ENCODE measurements around the gene HNRNPM. TPM values are rescaled to one million over a fixed set of nuclear protein-coding genes. Genes with fewer than 3 reads are reported as not detected.

Gene HNRNPM
- total RNA-seq, 2 donors from 2014 or later: 102 to 126 TPM

DNA sequence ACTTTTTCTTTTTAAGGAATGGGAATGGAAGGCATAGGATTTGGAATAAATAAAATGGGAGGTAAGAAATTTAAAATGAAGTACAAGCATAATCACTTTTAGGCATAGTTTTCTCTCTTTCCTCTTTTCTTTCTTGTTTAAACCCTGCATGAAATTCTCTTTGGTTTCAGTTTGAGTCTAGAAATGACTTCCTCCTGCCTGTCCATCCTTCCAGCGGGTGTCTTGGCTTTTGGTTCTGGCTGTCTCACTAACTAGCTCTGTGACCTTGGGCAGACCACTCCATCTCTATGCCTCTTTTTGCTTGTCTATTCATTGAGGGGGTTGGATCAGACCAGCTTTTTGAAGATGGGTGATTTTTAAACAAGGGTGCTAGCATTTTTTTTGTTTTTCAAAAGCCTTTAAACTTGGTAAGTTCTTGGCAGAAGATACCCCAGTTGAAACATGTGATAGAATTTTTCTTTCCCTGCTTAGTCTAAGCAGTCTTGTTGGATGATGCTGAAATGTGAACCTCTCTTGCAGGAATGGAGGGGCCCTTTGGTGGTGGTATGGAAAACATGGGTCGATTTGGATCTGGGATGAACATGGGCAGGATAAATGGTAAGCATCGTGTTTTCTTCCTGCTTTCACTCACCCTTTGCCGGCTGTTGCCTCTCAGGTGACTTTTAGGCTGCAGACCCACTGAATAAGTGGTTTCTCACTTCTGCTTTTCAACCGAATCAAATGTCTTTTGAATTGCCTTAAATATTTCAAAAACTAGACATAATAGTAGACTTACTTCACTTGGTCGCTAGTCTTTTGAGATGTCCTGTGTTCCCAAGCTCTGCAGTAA is 29.1 kb downstream of the HNRNPM start:
- ATAC-seq (no peak), DNase-seq (no peak)
- intact Hi-C loops (cut with DNase I): no loop called here

DNA sequence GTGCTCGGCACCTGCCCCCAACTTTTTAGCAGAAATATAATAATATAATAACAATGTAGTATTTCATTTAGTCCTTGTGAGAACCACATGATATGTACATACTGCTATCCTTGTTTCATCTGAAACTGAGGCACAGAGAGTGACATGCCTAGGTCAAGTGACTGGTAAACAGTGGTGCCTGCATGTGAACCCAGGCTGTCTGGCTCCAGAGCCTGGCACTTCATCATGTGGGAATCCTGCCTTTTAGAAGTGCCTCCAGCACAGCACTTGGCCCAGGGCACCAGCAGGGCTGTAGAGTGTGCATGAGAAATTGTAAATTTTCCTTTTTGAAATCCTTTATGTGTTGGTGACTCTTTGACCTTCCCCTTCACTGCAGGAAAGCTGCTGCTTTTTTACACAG is 30.2 kb downstream of the HNRNPM start:
- DNase-seq (no peak), ATAC-seq (no peak)
- intact Hi-C loops (cut with DNase I): no loop called here

DNA sequence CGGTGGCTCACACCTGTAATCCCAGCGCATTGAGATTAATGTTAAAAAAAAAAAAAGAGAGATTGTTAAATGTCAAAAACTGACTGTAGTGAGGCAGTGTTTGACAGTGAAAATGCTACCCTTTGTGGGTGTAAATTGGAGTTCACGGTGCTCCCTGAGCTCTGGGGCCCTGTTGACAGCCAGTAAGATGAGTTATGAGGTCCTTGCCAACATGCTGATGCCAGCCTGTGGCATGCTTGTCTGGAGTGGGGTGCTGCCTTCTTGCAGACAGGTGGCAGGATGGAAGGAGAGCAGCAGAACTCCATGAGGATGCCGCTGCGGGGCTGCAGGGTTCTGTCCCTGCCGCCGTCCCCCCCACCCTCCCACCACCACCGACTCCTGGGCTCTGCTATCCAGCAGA is 31.7 kb downstream of the HNRNPM start:
- intact Hi-C loops (cut with DNase I): no loop called here
- ATAC-seq: peak; percentile 9 to 39
- DNase-seq: no peak

DNA sequence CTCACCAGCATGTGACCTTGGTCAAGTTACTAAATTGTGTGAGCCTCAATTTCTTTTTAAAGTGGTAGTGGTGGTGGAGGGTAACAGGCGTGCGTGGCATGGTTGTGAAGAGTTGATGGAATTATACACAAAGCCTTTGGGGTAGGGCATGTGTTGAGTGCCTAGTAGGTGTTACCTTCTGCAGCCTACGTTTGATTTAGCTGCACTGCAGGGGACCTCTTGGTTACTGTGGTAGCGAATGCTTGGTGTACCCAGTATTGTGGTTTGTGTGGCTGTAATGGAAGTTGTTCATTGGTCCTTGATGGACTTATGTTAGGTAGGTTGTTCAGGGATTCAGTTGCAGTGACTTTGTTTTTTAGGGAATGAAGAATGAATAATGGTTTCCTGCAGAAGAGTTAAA is 33.1 kb downstream of the HNRNPM start:
- ATAC-seq: no peak
- DNase-seq: no peak
- intact Hi-C loops (cut with DNase I): no loop called here

DNA sequence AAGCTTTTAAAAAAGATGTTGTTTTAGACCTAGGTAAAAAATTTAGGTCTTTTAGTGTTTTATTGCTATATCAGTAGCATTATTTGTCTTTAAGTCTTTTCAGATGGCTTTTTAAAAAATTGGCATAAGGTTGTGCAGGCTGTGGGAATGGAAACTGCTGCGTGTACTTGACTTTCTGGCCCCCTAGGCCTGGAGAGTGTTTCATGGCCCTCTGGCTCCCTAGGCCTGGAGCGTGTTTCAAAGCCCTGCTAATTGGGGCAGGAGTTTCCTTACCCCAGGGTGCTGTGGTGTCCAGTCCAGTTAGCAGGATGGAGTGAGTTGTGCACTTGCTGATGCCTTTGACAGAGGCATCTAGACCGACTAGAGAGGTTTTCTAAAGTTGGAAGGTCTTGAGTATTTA is 33.8 kb downstream of the HNRNPM start:
- no peak for DNase-seq

GRCh38 chr19:8481201-8481600 is 36.4 kb downstream of the HNRNPM start:
- ATAC-seq (peak in 1 of 2 donors; percentile 6), DNase-seq (no peak)
- intact Hi-C loops (cut with DNase I): no loop called here

More for the DNA sequence above, 33.8 kb downstream of the HNRNPM start:
- ATAC-seq: no peak
- intact Hi-C loops (cut with DNase I): no loop called here

DNA sequence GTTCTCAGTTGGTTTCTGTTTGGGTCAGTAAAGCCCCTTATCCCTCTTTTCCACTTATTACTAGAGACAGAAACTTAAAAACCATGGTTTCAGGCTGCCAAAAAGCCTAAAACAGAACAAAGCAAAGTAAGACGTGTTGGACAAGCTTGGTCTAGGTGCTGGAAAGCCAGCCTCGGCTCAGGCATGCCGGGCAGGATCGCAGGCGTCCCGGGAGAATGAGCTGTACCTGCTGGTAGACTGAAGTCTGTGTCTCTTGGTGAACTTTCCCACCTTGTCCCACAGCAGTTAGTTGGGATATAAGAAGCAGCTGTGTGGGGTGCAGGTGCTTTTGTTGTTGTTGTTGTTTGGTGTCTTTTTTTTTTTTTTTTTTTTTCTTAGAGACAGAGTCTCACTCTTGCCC is 36.8 kb downstream of the HNRNPM start:
- no peak for DNase-seq

DNA sequence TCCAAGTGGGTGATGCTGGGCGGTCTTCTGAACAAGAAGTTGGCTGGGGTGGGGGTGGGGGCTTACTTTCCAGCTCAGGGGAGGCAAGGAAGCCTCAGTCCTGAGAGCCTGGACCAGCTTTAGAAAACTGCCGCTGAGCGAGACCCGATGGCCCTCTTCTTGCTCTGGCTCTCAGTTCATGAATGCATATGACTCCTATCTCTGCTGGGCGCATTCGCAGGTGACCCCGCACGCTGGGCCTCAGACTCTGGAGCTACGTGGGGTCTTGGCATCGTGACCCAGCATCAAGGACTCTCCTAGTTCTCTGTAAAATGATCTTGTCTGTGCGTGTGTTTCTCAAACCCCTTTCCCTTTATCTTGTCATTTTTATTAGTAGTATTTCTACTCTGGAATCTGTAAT is 37.9 kb downstream of the HNRNPM start:
- DNase-seq (no peak), ATAC-seq (no peak)
- intact Hi-C loops (cut with DNase I): no loop called here

More for the DNA sequence above, 36.8 kb downstream of the HNRNPM start:
- ATAC-seq: no peak
- intact Hi-C loops (cut with DNase I): no loop called here

GRCh38 chr19:8483165-8483564 is 38.4 kb downstream of the HNRNPM start:
- ATAC-seq (no peak), DNase-seq (no peak)
- intact Hi-C loops (cut with DNase I): no loop called here

DNA sequence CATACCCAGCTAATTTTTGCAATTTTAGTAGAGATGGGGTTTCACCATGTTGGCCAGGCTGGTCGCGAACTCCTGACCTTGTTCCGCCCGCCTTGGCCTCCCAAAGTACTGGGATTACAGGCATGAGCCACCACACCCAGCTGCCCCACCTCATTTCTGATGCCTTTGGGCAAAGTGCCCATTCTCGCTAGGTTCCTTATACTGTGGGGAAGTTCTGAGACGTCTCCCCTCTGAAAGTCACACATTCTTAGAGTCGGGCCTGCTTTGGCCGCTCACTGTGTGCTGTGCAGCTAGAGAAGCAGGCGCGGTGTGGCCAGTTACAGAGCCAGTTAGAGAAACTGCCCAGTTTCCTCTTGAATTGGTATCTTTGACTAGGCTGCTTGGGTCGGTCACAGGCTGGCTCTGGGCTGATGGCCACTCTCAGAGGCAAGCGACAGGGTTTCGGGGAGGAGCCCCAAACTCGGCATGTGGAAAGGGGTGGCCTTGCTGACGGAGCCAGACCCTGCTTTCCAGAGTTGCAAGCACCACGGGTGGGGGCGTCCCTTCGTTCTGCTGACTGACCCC is 39.6 kb downstream of the HNRNPM start:
- ATAC-seq (peak in 1 of 2 donors; percentile 30), DNase-seq (peak; percentile 63)
- intact Hi-C loops (cut with DNase I): no loop called here

DNA sequence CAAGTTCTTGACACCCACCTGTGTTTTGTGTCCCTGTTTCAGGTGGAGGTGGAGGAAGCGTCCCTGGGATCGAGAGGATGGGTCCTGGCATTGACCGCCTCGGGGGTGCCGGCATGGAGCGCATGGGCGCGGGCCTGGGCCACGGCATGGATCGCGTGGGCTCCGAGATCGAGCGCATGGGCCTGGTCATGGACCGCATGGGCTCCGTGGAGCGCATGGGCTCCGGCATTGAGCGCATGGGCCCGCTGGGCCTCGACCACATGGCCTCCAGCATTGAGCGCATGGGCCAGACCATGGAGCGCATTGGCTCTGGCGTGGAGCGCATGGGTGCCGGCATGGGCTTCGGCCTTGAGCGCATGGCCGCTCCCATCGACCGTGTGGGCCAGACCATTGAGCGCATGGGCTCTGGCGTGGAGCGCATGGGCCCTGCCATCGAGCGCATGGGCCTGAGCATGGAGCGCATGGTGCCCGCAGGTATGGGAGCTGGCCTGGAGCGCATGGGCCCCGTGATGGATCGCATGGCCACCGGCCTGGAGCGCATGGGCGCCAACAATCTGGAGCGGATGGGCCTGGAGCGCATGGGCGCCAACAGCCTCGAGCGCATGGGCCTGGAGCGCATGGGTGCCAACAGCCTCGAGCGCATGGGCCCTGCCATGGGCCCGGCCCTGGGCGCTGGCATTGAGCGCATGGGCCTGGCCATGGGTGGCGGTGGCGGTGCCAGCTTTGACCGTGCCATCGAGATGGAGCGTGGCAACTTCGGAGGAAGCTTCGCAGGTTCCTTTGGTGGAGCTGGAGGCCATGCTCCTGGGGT is 41.0 kb downstream of the HNRNPM start:
- intact Hi-C loops (cut with DNase I): no loop called here
- DNase-seq (no peak), ATAC-seq (no peak)

GRCh38 chr19:8486661-8487136 is 41.9 kb downstream of the HNRNPM start:
- ATAC-seq: no peak
- DNase-seq: no peak
- intact Hi-C loops (cut with DNase I): no loop called here

DNA sequence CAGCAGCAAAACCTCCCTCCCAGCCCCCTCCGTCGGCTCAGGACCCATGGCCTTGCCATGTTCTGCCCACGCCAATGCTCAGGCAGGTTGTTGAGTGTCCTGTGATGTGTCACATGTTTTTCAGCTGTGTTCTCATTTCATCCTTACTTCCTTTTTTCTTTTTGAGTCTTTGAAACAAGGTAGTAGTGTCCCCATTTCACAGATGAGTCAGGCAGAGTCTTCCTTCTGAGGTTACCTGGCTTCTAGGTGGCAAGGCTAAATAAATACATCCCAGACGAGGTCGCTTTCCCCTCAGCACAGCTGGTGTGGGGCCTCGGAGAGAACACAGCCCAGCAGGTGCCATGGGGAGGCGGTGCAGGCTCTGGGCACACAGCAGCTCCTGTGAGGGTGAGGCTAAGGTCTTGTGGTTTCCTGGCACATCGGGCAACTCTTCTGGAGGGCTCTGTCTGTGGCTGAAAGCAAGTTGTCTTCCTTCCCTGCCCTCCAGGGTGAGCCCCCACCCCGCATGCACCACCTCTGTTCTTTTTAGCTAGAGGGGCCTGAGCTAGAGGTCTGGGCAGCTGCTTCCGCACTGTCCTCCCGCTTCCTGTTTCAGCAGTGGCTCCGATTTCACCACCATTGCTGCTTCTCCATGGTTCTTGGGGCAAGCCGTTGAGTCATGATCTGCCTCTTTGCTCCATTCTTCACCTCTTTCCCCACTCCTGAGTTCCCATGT is 42.5 kb downstream of the HNRNPM start:
- intact Hi-C loops (cut with DNase I): no loop called here
- DNase-seq (peak; percentile 53), ATAC-seq (peak; percentile 23 to 35)

DNA sequence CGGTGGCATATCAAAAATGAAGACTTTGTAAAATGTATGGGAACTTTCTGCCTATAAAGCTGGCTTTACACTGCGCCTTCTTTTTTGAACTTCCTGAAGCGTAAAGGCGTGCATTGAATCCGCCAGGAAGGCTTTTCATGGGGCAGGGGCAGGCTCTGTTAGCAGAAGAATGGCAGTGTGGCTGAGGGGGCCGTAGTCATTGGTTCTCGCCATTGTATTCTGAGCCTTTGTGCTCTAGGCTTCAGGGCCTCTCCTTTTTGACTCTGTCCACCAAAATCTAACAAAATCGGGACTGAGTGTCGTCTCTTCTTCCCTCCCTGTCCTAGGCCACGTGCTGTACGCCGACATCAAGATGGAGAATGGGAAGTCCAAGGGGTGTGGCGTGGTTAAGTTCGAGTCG is 43.6 kb downstream of the HNRNPM start:
- intact Hi-C loops (cut with DNase I): no loop called here
- no peak for DNase-seq
- no peak for ATAC-seq

DNA sequence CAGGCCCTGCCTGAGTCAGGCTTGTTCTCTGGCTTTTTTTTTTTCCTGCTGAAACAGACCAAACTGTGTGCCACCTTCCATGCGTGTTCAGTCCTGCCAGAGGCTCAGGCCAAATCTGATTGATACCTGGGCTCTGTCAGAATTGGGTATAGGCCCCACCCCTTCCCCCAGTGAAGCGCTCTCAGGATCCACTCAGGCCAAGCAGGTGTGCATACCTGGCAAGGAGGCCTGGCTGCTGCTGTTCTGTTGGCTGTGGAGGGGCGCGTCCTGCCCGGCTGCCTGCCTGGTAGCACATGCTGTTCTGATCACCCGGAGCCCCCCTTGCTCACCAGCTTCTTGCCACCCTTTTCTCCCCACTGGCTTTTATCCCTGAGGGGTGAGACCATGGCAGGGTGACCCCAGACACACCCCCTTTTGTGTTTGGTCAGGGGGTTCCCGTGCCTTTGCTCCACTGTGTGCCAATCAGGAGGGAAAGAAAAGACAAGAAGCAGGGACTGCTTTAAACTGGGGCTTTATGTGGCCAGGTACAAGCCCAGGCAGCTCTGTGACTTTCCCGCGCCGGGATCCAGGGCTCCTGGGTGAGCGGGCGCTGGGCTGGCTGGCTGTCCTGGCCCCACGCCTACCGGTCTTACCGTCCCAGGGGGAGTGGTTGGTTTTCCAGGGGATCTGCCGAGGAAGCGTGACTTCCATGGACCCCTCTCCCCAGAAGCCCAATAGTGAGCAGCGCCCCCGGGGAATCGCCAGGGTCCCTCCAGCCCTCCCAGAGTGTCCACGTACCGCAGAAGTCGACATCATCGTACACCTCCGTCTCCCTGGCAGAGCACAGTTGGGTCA is 45.0 kb downstream of the HNRNPM start:
- no peak for DNase-seq
- intact Hi-C loops (cut with DNase I): no loop called here
- ATAC-seq: no peak

DNA sequence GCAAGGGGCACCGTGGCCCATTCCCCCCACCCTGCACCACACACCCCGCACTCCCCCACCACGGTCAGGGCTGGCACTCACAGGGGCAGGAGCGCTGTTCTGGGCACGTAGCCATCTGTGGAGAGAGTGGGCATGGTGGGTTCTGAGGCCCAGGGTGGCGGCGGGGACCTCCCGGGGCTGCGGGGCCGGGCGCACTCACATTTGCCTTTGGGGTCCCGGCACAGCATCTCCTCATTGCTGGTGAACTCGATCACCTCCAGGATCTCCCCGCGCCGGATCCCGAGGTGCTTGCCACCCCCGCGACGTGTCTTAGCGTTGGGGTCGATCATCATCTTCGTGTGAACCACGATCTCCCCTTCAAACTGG is 45.6 kb downstream of the HNRNPM start:
- intact Hi-C loops (cut with DNase I): no loop called here
- DNase-seq: no peak
- ATAC-seq: no peak

GRCh38 chr19:8490873-8491272 is 46.1 kb downstream of the HNRNPM start:
- no peak for DNase-seq
- intact Hi-C loops (cut with DNase I): no loop called here
- no peak for ATAC-seq

GRCh38 chr19:8491574-8491973 is 46.8 kb downstream of the HNRNPM start:
- intact Hi-C loops (cut with DNase I): no loop called here
- DNase-seq (no peak), ATAC-seq (no peak)

- DNase-seq (no peak), ATAC-seq (no peak)
- intact Hi-C loops (cut with DNase I): no loop called here
Observed at GRCh38 chr19:8494158-8494557, 49.4 kb downstream of the HNRNPM start.

Data from left cardiac atrium (tissue), 4 donors.